ENCODE results near the gene AGBL5. TPM values are rescaled to one million over a fixed set of nuclear protein-coding genes. Genes with fewer than 3 reads are reported as not detected.

Gene AGBL5
- total RNA-seq, 1 donor from 2014 or later: 23.4 TPM

GRCh38 chr2:27060323-27060722, 8.9 kb downstream of the AGBL5 start:
- H3K27me3 Mint-ChIP-seq (ENCODE audit: unreplicated experiment): no peaks in the 10 kb centered on the region
- no peak overlapping the region for H3K27ac Mint-ChIP-seq (ENCODE audit: unreplicated experiment)
- peaks cover 17% of the 10 kb centered on the region for H3K36me3 Mint-ChIP-seq (ENCODE audit: unreplicated experiment)
- DNase-seq (ENCODE audit: extremely low spot score, unreplicated experiment): no peak
- H3K4me1 Mint-ChIP-seq (ENCODE audit: unreplicated experiment): no peaks in the 10 kb centered on the region
- no peaks in the 10 kb centered on the region for H3K9me3 Mint-ChIP-seq (ENCODE audit: unreplicated experiment)
- no peak overlapping the region for H3K4me3 Mint-ChIP-seq (ENCODE audit: unreplicated experiment)
- no peak for TF ChIP-seq CTCF (IDR thresholded peaks at IDR 0.05)

GRCh38 chr2:27065128-27065527, 13.7 kb downstream of the AGBL5 start:
- H3K9me3 Mint-ChIP-seq (ENCODE audit: unreplicated experiment): no peaks in the 10 kb centered on the region
- no peak for TF ChIP-seq CTCF (IDR thresholded peaks at IDR 0.05)
- H3K4me3 Mint-ChIP-seq (ENCODE audit: unreplicated experiment): no peak overlapping the region
- no peak for DNase-seq (ENCODE audit: extremely low spot score, unreplicated experiment)
- peaks cover 18% of the 10 kb centered on the region for H3K4me1 Mint-ChIP-seq (ENCODE audit: unreplicated experiment)
- peaks cover 28% of the 10 kb centered on the region for H3K36me3 Mint-ChIP-seq (ENCODE audit: unreplicated experiment)
- no peak overlapping the region for H3K27ac Mint-ChIP-seq (ENCODE audit: unreplicated experiment)
- H3K27me3 Mint-ChIP-seq (ENCODE audit: unreplicated experiment): no peaks in the 10 kb centered on the region

GRCh38 chr2:27067385-27067784, 15.9 kb downstream of the AGBL5 start:
- no peak for TF ChIP-seq CTCF (IDR thresholded peaks at IDR 0.05)
- peaks cover 24% of the 10 kb centered on the region for H3K36me3 Mint-ChIP-seq (ENCODE audit: unreplicated experiment)
- peaks cover 33% of the 10 kb centered on the region for H3K4me1 Mint-ChIP-seq (ENCODE audit: unreplicated experiment)
- no peaks in the 10 kb centered on the region for H3K9me3 Mint-ChIP-seq (ENCODE audit: unreplicated experiment)
- H3K4me3 Mint-ChIP-seq (ENCODE audit: unreplicated experiment): no peak overlapping the region
- H3K27me3 Mint-ChIP-seq (ENCODE audit: unreplicated experiment): no peaks in the 10 kb centered on the region
- H3K27ac Mint-ChIP-seq (ENCODE audit: unreplicated experiment): no peak overlapping the region
- DNase-seq (ENCODE audit: extremely low spot score, unreplicated experiment): no peak

GRCh38 chr2:27069436-27069835, 18.0 kb downstream of the AGBL5 start:
- Mint-ChIP-seq H3K27me3 (ENCODE audit: unreplicated experiment) (no peaks in the 10 kb centered on the region), H3K4me3 (ENCODE audit: unreplicated experiment) (peak overlapping the region; percentile 89), H3K27ac (ENCODE audit: unreplicated experiment) (peak overlapping the region; percentile 91), H3K4me1 (ENCODE audit: unreplicated experiment) (peaks cover 47% of the 10 kb centered on the region), H3K9me3 (ENCODE audit: unreplicated experiment) (no peaks in the 10 kb centered on the region), H3K36me3 (ENCODE audit: unreplicated experiment) (peaks cover 21% of the 10 kb centered on the region)
- no peak for TF ChIP-seq CTCF (IDR thresholded peaks at IDR 0.05)
- no peak for DNase-seq (ENCODE audit: extremely low spot score, unreplicated experiment)

GRCh38 chr2:27069961-27070618, 18.6 kb downstream of the AGBL5 start:
- peaks cover 19% of the 10 kb centered on the region for H3K36me3 Mint-ChIP-seq (ENCODE audit: unreplicated experiment)
- no peak for TF ChIP-seq CTCF (IDR thresholded peaks at IDR 0.05)
- H3K9me3 Mint-ChIP-seq (ENCODE audit: unreplicated experiment): no peaks in the 10 kb centered on the region
- peak overlapping the region; percentile 89 for H3K4me3 Mint-ChIP-seq (ENCODE audit: unreplicated experiment)
- H3K4me1 Mint-ChIP-seq (ENCODE audit: unreplicated experiment): peaks cover 53% of the 10 kb centered on the region
- H3K27ac Mint-ChIP-seq (ENCODE audit: unreplicated experiment): peak overlapping the region; percentile 91
- no peaks in the 10 kb centered on the region for H3K27me3 Mint-ChIP-seq (ENCODE audit: unreplicated experiment)
- no peak for DNase-seq (ENCODE audit: extremely low spot score, unreplicated experiment)
